ENCODE results near the gene ALG14. TPM values are rescaled to one million over a fixed set of nuclear protein-coding genes. Genes with fewer than 3 reads are reported as not detected.
A peak's percentile ranks its signal among the peaks of the same experiment; 100 is the strongest.
"Not testable (repeated sequence)": the region's sequence is repeated elsewhere in the genome, so short reads cannot be mapped to it uniquely, and the experiment has no call there.

ALG14 gene
- total RNA-seq, 1 donor from 2014 or later = 4.6 TPM

GRCh38 chr1:95005584-95005983 is 67.2 kb downstream of the ALG14 start:
- no peak for ATAC-seq

- ATAC-seq = no peak
These were observed 68.7 kb downstream of the ALG14 start for GRCh38 chr1:95004013-95004412.

- no peak for ATAC-seq
These were observed 69.4 kb downstream of the ALG14 start for GRCh38 chr1:95003433-95003738.

GRCh38 chr1:95002540-95003432 is 70.0 kb downstream of the ALG14 start:
- no peak for ATAC-seq

GRCh38 chr1:95002164-95002539 is 70.6 kb downstream of the ALG14 start:
- no peak for ATAC-seq

GRCh38 chr1:94999456-95000131 is 73.2 kb downstream of the ALG14 start:
- ATAC-seq = no peak

GRCh38 chr1:94998748-94999147 is 74.0 kb downstream of the ALG14 start:
- peak; percentile 71 for ATAC-seq

- ATAC-seq = no peak
These were observed 74.6 kb downstream of the ALG14 start for GRCh38 chr1:94998114-94998513.

GRCh38 chr1:94995536-94995935 is 77.2 kb downstream of the ALG14 start:
- ATAC-seq = not testable (repeated sequence)

- no peak for ATAC-seq
These were observed 77.9 kb downstream of the ALG14 start for GRCh38 chr1:94994805-94995204.

GRCh38 chr1:94993931-94994645 is 78.7 kb downstream of the ALG14 start:
- ATAC-seq = no peak

- ATAC-seq = no peak
These were observed 79.7 kb downstream of the ALG14 start for GRCh38 chr1:94992863-94993563.

- ATAC-seq = no peak
These were observed 80.6 kb downstream of the ALG14 start for GRCh38 chr1:94992161-94992560.

- no peak for ATAC-seq
These were observed 82.8 kb downstream of the ALG14 start for GRCh38 chr1:94989911-94990473.

- no peak for ATAC-seq
These were observed 83.4 kb downstream of the ALG14 start for GRCh38 chr1:94989398-94989797.

- ATAC-seq = no peak
These were observed 84.4 kb downstream of the ALG14 start for GRCh38 chr1:94988356-94988755.

- ATAC-seq = no peak
These were observed 86.0 kb downstream of the ALG14 start for GRCh38 chr1:94986783-94987182.

- ATAC-seq = peak; percentile 90
These were observed 89.5 kb downstream of the ALG14 start for GRCh38 chr1:94983171-94983739.

- no peak for ATAC-seq
These were observed 90.4 kb downstream of the ALG14 start for GRCh38 chr1:94982398-94982797.

GRCh38 chr1:94981575-94981973 is 91.2 kb downstream of the ALG14 start:
- ATAC-seq = no peak

- ATAC-seq = no peak
These were observed 91.9 kb downstream of the ALG14 start for GRCh38 chr1:94980582-94981574.

All from esophagus mucosa (tissue), 1 donor.